HepG2 (cell line): Measurements from ENCODE around the gene HDHD3. TPM values are rescaled to one million over a fixed set of nuclear protein-coding genes. Genes with fewer than 3 reads are reported as not detected.

Source experiments
- CBX2 ChIP-seq, 2 experiments: fragments of 200-600 bp in 1 of 2; sonication (generic); formaldehyde crosslinking in 1 of 2; IDR thresholded peaks; 2 replicates each; pipeline versions ENCODE4 v1.7.0 to v1.8.1; 2018 to 2022; ENCODE audit warnings: low read depth in 2 of 2, low read length in 1 of 2, mild to moderate bottlenecking in 1 of 2, missing genetic modification reagents in 1 of 2
- CENPT ChIP-seq: sonication (generic); formaldehyde crosslinking; IDR thresholded peaks from 2 replicates; pipeline ENCODE4 v1.8.0; 2022; ENCODE audit warnings: low read depth, mild to moderate bottlenecking, moderate library complexity, missing genetic modification reagents
- GPN1 ChIP-seq: sonication (generic); formaldehyde crosslinking; IDR thresholded peaks from 2 replicates; pipeline ENCODE4 v1.5.1; 2020; ENCODE audit warnings: missing genetic modification reagents, borderline replicate concordance
- GTF3A ChIP-seq: sonication (generic); formaldehyde crosslinking; conservative IDR thresholded peaks from 2 replicates; pipeline ENCODE4 v1.4.0; 2020; ENCODE audit warnings: mild to moderate bottlenecking, missing genetic modification reagents
- GZF1 ChIP-seq: sonication (generic); formaldehyde crosslinking; IDR thresholded peaks from 2 replicates; pipeline ENCODE4 v1.5.1; 2020; ENCODE audit warnings: mild to moderate bottlenecking, missing genetic modification reagents
- MED1 ChIP-seq: sonication (generic); formaldehyde crosslinking; IDR thresholded peaks from 2 replicates; pipeline ENCODE4 v1.4.0; 2020; ENCODE audit warnings: missing genetic modification reagents
- MLX ChIP-seq: IDR thresholded peaks from 2 replicates; pipeline ENCODE4 v1.6.1; 2016
- NCOR1 ChIP-seq: fragments of 200-600 bp; sonication (generic); IDR thresholded peaks from 2 replicates; pipeline ENCODE4 v1.7.0; 2017; ENCODE audit warnings: antibody characterized with exemption, low read length, borderline replicate concordance
- NR2C2 ChIP-seq: sonication (generic); formaldehyde crosslinking; IDR thresholded peaks from 2 replicates; pipeline ENCODE4 v1.4.0; 2020; ENCODE audit warnings: missing genetic modification reagents, mild to moderate bottlenecking, moderate library complexity, borderline replicate concordance
- PITX1 ChIP-seq: sonication (generic); formaldehyde crosslinking; IDR thresholded peaks from 2 replicates; pipeline ENCODE4 v1.5.1; 2020; ENCODE audit warnings: mild to moderate bottlenecking, missing genetic modification reagents
- RFX5 ChIP-seq: IDR thresholded peaks from 2 replicates; pipeline ENCODE4 v1.6.1; 2011; ENCODE audit warnings: low read depth, low read length, improper control_type of control experiment
- TFDP1 ChIP-seq: IDR thresholded peaks from 2 replicates; pipeline ENCODE4 v1.6.1; 2016; ENCODE audit warnings: missing compliant biosample characterization, missing genetic modification reagents, borderline replicate concordance
- ZHX1 ChIP-seq: sonication (generic); formaldehyde crosslinking; IDR thresholded peaks from 2 replicates; pipeline ENCODE4 v1.8.1; 2022; ENCODE audit warnings: low read depth, mild to moderate bottlenecking, missing genetic modification reagents
- ZNF20 ChIP-seq: sonication (generic); formaldehyde crosslinking; IDR thresholded peaks from 2 replicates; pipeline ENCODE4 v1.4.0; 2020; ENCODE audit warnings: mild to moderate bottlenecking, moderate library complexity, missing genetic modification reagents
- ZNF256 ChIP-seq: sonication (generic); formaldehyde crosslinking; conservative IDR thresholded peaks from 2 replicates; pipeline ENCODE4 v1.4.0; 2020; ENCODE audit warnings: missing genetic modification reagents
- ZNF296 ChIP-seq: sonication (generic); formaldehyde crosslinking; conservative IDR thresholded peaks from 2 replicates; pipeline ENCODE4 v1.5.0; 2020; ENCODE audit warnings: mild to moderate bottlenecking, missing genetic modification reagents
- ZNF530 ChIP-seq: sonication (generic); formaldehyde crosslinking; IDR thresholded peaks from 2 replicates; pipeline ENCODE4 v1.5.0; 2020; ENCODE audit warnings: low read depth, mild to moderate bottlenecking, missing genetic modification reagents
- ZNF574 ChIP-seq: sonication (generic); formaldehyde crosslinking; IDR thresholded peaks from 2 replicates; pipeline ENCODE4 v1.4.0; 2020; ENCODE audit warnings: missing genetic modification reagents
- ZNF607 ChIP-seq: sonication (generic); formaldehyde crosslinking; IDR thresholded peaks from 2 replicates; pipeline ENCODE4 v1.5.1; 2020; ENCODE audit warnings: missing genetic modification reagents, mild to moderate bottlenecking, borderline replicate concordance
- ZNF629 ChIP-seq: sonication (generic); formaldehyde crosslinking; conservative IDR thresholded peaks from 2 replicates; pipeline ENCODE4 v1.5.0; 2020; ENCODE audit warnings: missing genetic modification reagents
- ZNF678 ChIP-seq: sonication (generic); formaldehyde crosslinking; IDR thresholded peaks from 2 replicates; pipeline ENCODE4 v1.4.0; 2020; ENCODE audit warnings: mild to moderate bottlenecking, missing genetic modification reagents
- ZNF749 ChIP-seq: sonication (generic); formaldehyde crosslinking; IDR thresholded peaks from 2 replicates; pipeline ENCODE4 v1.8.0; 2022; ENCODE audit warnings: mild to moderate bottlenecking, missing genetic modification reagents, moderate library complexity, borderline replicate concordance
- polyA plus RNA-seq, 8 experiments: library from polyadenylated mRNA; depleted of rRNA in 3 of 8; stranded (reverse) in 7 of 8; unstranded in 1 of 8; fragments of >200 nt; fragmentation: Illumina TruSeq in 4 of 8; extraction: Trizol in 4 of 8; gene quantifications; 2 replicates each; pipeline versions ENCODE4 v1.2.1 to v1.2.3, GENCODE V29; 2011 to 2016; ENCODE audit warnings: low read depth in 4 of 8, missing spikeins in 1 of 8, mixed read lengths in 1 of 8; ENCODE audit not compliant: insufficient read depth in 1 of 8
- total RNA-seq, 5 experiments: library from RNA; depleted of rRNA; stranded (reverse); fragments of >200 nt; fragmentation: Illumina TruSeq; extraction: Trizol; gene quantifications; 2 replicates each; pipeline ENCODE4 v1.2.3, GENCODE V29; 2016; ENCODE audit warnings: low read depth in 1 of 5

Gene HDHD3
- total and polyA plus RNA-seq, 2 of the 13 experiments (the other 11 are each of a cell fraction or from before 2014, with no cell fraction given), result 23.1 to 38.5 TPM

GRCh38 chr9:113410207-113410864 lies 33.5 kb upstream of the HDHD3 start, which contains the start of the genes C9orf43 and POLE3 (continued):
- TF ChIP-seq ZNF20 (CRISPR knock-in tag) (no peak), PITX1 (CRISPR knock-in tag) (peak; percentile 90), ZNF749 (CRISPR knock-in tag) (no peak), ZNF296 (CRISPR knock-in tag) (no peak), NR2C2 (CRISPR knock-in tag) (peak; percentile 93), NCOR1 (peak; percentile 37; the same call in 1 of the 2 replicates), ZHX1 (CRISPR knock-in tag) (peak; percentile 79; the same call in 1 of the 2 replicates), RFX5 (0 out of 2 replicates have a peak, but pooled peaks have one; percentile 40), MED1 (peak; percentile 81; the same call in 1 of the 2 replicates), TFDP1 (peak; percentile 92), CENPT (CRISPR knock-in tag) (no peak; the same call in 1 of the 2 replicates), ZNF678 (peak; percentile 49; the same call in 1 of the 2 replicates), GZF1 (peak; percentile 86; the same call in 1 of the 2 replicates), ZNF530 (CRISPR knock-in tag) (no peak), ZNF256 (CRISPR knock-in tag) (0 out of 2 replicates have a peak, but pooled peaks have one; percentile 35), CBX2 (IDR thresholded peaks at IDR 0.05; ENCODE audit: low read depth, low read length) (no peak), CBX2 (CRISPR knock-in tag; IDR thresholded peaks at IDR 0.05; ENCODE audit: low read depth) (no peak; the same call in 1 of the 2 replicates), ZNF574 (CRISPR knock-in tag) (peak; percentile 86), GPN1 (CRISPR knock-in tag) (no peak), MLX (CRISPR knock-in tag) (peak; percentile 56), GTF3A (CRISPR knock-in tag) (peak; percentile 91; the same call in 1 of the 2 replicates), ZNF629 (peak; percentile 47), ZNF607 (CRISPR knock-in tag) (0 out of 2 replicates have a peak, but pooled peaks have one; percentile 77)
